Upper lobe of right lung (tissue), 1 donor: ENCODE data around the gene GLMP. TPM values are rescaled to one million over a fixed set of nuclear protein-coding genes. Genes with fewer than 3 reads are reported as not detected.

Experiments
- ATAC-seq: fragments of 200-7000 bp; cut with Tn5 transposase; one replicate; pipeline ENCODE4 v1.9.1; 2020; ENCODE audit warnings: mild to moderate bottlenecking, moderate library complexity
- DNase-seq: peaks from one replicate; pipeline ENCODE4 v3.0.0-alpha.2; 2020
- H3K27ac ChIP-seq: fragments of 200-600 bp; one replicate; pipeline ENCODE4 v1.8.0; 2022
- H3K27me3 ChIP-seq: fragments of 200-600 bp; one replicate; pipeline ENCODE4 v1.8.0; 2022; ENCODE audit warnings: mild to moderate bottlenecking
- H3K36me3 ChIP-seq: fragments of 200-600 bp; one replicate; pipeline ENCODE4 v1.8.0; 2022
- H3K4me1 ChIP-seq: fragments of 200-600 bp; one replicate; pipeline ENCODE4 v1.8.0; 2022
- H3K4me3 ChIP-seq: fragments of 200-600 bp; one replicate; pipeline ENCODE4 v1.8.0; 2022; ENCODE audit warnings: mild to moderate bottlenecking
- H3K9me3 ChIP-seq: fragments of 200-600 bp; one replicate; pipeline ENCODE4 v1.8.0; 2022
- CTCF ChIP-seq: fragments of 200-600 bp; IDR thresholded peaks from one replicate; pipeline ENCODE4 v1.8.0; 2022; ENCODE audit warnings: antibody characterized with exemption
- intact Hi-C: fragments of 100-400 bp; cut with DNase I; formaldehyde crosslinking; loops from one replicate; pipeline ENCODE4 v1.11.0; 2022
- total RNA-seq: library from RNA; stranded (reverse); fragmentation: NEBNext Ultra II Directional; extraction: Animal tissue kit (Norgen Biotek cat#: 25700); gene quantifications from one replicate; pipeline ENCODE4 v1.2.1, GENCODE V29; 2021
- donor health status: DM: no; HTN: yes; CAD: no; lungs with severe emphysema.

Gene GLMP
- total RNA-seq, 1 donor from 2014 or later, result 61.1 TPM

- H3K9me3 ChIP-seq, result no peaks in the 10 kb centered on the region
- no peaks in the 10 kb centered on the region for H3K27me3 ChIP-seq
- H3K27ac ChIP-seq, result no peak overlapping the region
- intact Hi-C loops, result no loop called here
- H3K4me3 ChIP-seq, result no peak overlapping the region
- peaks cover 5% of the 10 kb centered on the region for H3K36me3 ChIP-seq
- TF ChIP-seq CTCF, result no peak
- H3K4me1 ChIP-seq, result peaks cover 25% of the 10 kb centered on the region
- DNase-seq, result no peak
- ATAC-seq, result no peak
These were observed 10.7 kb downstream of the GLMP start for GRCh38 chr1:156284757-156285156.

- peak within 1 kb of the TSS; percentile 67 for H3K4me3 ChIP-seq
- H3K4me1 ChIP-seq, result peaks cover 25% of the 10 kb centered on the region
- intact Hi-C loops, result no loop called here
- H3K36me3 ChIP-seq, result peaks cover 10% of the 10 kb centered on the region
- no peaks in the 10 kb centered on the region for H3K9me3 ChIP-seq
- DNase-seq (no peak), ATAC-seq (no peak)
- H3K27me3 ChIP-seq, result no peaks in the 10 kb centered on the region
- peak within 1 kb of the TSS; percentile 88 for H3K27ac ChIP-seq
- TF ChIP-seq CTCF, result no peak
These were observed 11.4 kb downstream of the GLMP start, which contains the start of gene TMEM79 for GRCh38 chr1:156284112-156284511. Gene TMEM79, plus strand, starts transcription at chr1:156284325. Its CDS starts 902 bp downstream, at chr1:156285227.

- ATAC-seq, result no peak
- TF ChIP-seq CTCF, result no peak
- peak overlapping the region; percentile 67 for H3K4me3 ChIP-seq
- peaks cover 25% of the 10 kb centered on the region for H3K4me1 ChIP-seq
- no peak for DNase-seq
- no peaks in the 10 kb centered on the region for H3K9me3 ChIP-seq
- peaks cover 15% of the 10 kb centered on the region for H3K36me3 ChIP-seq
- no peak overlapping the region for H3K27ac ChIP-seq
- intact Hi-C loops, result no loop called here
- no peaks in the 10 kb centered on the region for H3K27me3 ChIP-seq
These were observed 12.0 kb downstream of the GLMP start for GRCh38 chr1:156283521-156283920.

GRCh38 chr1:156282479-156283222 lies 12.8 kb downstream of the GLMP start, which contains the start of gene SMG5:
Gene SMG5, minus strand, starts transcription at chr1:156282825. Its CDS starts 145 bp downstream, at chr1:156282680.
- Histone ChIP-seq H3K4me3 (peak within 1 kb of the TSS; percentile 67), H3K27ac (peak within 1 kb of the TSS; percentile 88), H3K9me3 (no peaks in the 10 kb centered on the region), H3K36me3 (peaks cover 24% of the 10 kb centered on the region), H3K27me3 (no peaks in the 10 kb centered on the region), H3K4me1 (peaks cover 25% of the 10 kb centered on the region)
- ATAC-seq, result peak; percentile 95
- intact Hi-C loops, result no loop called here
- TF ChIP-seq CTCF, result no peak
- peak; percentile 98 for DNase-seq

GRCh38 chr1:156281693-156282478 lies 13.6 kb downstream of the GLMP start:
- Histone ChIP-seq H3K27ac (peak overlapping the region; percentile 88), H3K36me3 (peaks cover 31% of the 10 kb centered on the region), H3K4me3 (peak overlapping the region; percentile 67), H3K4me1 (peaks cover 32% of the 10 kb centered on the region), H3K9me3 (no peaks in the 10 kb centered on the region), H3K27me3 (no peaks in the 10 kb centered on the region)
- no peak for DNase-seq
- no peak for TF ChIP-seq CTCF
- ATAC-seq, result peak; percentile 14
- intact Hi-C loops, result no loop called here
